B cell (primary cell): Measurements from ENCODE around the gene GNG11. TPM values are rescaled to one million over a fixed set of nuclear protein-coding genes. Genes with fewer than 3 reads are reported as not detected.

ENCODE experiments used
- ATAC-seq: fragments of 200-7000 bp; cut with Tn5 transposase; one replicate; pipeline ENCODE4 v1.10.0; 2021; ENCODE audit warnings: low read depth, mild to moderate bottlenecking, moderate number of reproducible peaks, moderate library complexity
- CTCF ChIA-PET: fragments of 350-600 bp; sonication (Branson Sonifier 250); formaldehyde crosslinking; loops from one replicate; lab custom pipeline; 2021; ENCODE audit warnings: antibody characterized with exemption, inconsistent platforms; lab: Charles Lee
- POLR2A ChIA-PET: fragments of 350-600 bp; sonication (Branson Sonifier 250); formaldehyde crosslinking; loops from one replicate; lab custom pipeline; 2021; ENCODE audit warnings: antibody characterized with exemption; lab: Charles Lee
- DNase-seq: peaks from one replicate; pipeline ENCODE4 v3.0.0; 2013
- H2AFZ ChIP-seq: 2 replicates; pipeline ENCODE4 v1.6.1; 2012; ENCODE audit warnings: mild to moderate bottlenecking, low read depth, low read length; ENCODE audit not compliant: insufficient read depth, poor library complexity, severe bottlenecking
- H3K27ac ChIP-seq, 2 donors: 1 replicate in 1 of 2; 2 replicates in 1 of 2; pipeline ENCODE4 v1.5.1; 2012 to 2013; ENCODE audit warnings: low read length in 2 of 2, mild to moderate bottlenecking in 2 of 2, moderate library complexity in 1 of 2
- H3K27me3 ChIP-seq, 4 experiments: fragments of 200-600 bp in 1 of 4; sonication (generic) in 1 of 4; replicated peaks in 1 of 4; 1 replicate in 2 of 4; 2 replicates in 2 of 4; pipeline versions ENCODE4 v1.6.1 to v1.7.0; 2013 to 2016; ENCODE audit warnings: low read length in 3 of 4, mild to moderate bottlenecking in 2 of 4, mixed read lengths in 1 of 4, moderate library complexity in 1 of 4; ENCODE audit not compliant: insufficient read depth in 4 of 4, control insufficient read depth in 3 of 4; ENCODE audit errors: control extremely low read depth in 1 of 4
- H3K36me3 ChIP-seq, 2 experiments: replicated peaks in 1 of 2; 1 replicate in 1 of 2; 2 replicates in 1 of 2; pipeline versions ENCODE4 v1.6.1 to v1.7.1; 2013; ENCODE audit warnings: low read length in 1 of 2; ENCODE audit not compliant: insufficient read depth in 2 of 2, control insufficient read depth in 1 of 2; ENCODE audit errors: control extremely low read depth in 1 of 2, extremely low read depth in 1 of 2
- H3K4me1 ChIP-seq, 2 donors: fragments of 200-600 bp in 1 of 2; sonication (generic) in 1 of 2; 1 replicate in 1 of 2; 2 replicates in 1 of 2; pipeline versions ENCODE4 v1.5.1 to v1.6.1; 2013 to 2017; ENCODE audit warnings: low read length in 2 of 2; ENCODE audit not compliant: control insufficient read depth in 2 of 2, insufficient read depth in 2 of 2
- H3K4me2 ChIP-seq: replicated peaks from 2 replicates; pipeline ENCODE3; 2012; ENCODE audit warnings: mild to moderate bottlenecking, low read depth, low read length; ENCODE audit not compliant: poor library complexity, severe bottlenecking
- H3K4me3 ChIP-seq, 5 experiments: fragments of 200-600 bp in 1 of 5; sonication (generic) in 1 of 5; 1 replicate in 3 of 5; 2 replicates in 2 of 5; pipeline versions ENCODE4 v1.5.1 to v1.7.0; 2011 to 2016; ENCODE audit warnings: low read length in 4 of 5, mild to moderate bottlenecking in 4 of 5, low read depth in 2 of 5, control low read depth in 1 of 5, moderate library complexity in 1 of 5; ENCODE audit not compliant: insufficient read depth in 1 of 5; ENCODE audit errors: control extremely low read depth in 1 of 5, extremely low read depth in 1 of 5
- H3K79me2 ChIP-seq: fragments of 200-600 bp; sonication (generic); one replicate; pipeline ENCODE4 v1.6.0; 2016; ENCODE audit warnings: low read length; ENCODE audit not compliant: control insufficient read depth, insufficient read depth
- H3K9ac ChIP-seq: fragments of 200-600 bp; sonication (generic); 2 replicates; pipeline ENCODE4 v1.6.1; 2017; ENCODE audit warnings: mild to moderate bottlenecking, low read length, moderate library complexity
- H3K9me3 ChIP-seq, 3 donors: one replicate each; pipeline versions ENCODE4 v1.6.1 to v1.7.1; 2013; ENCODE audit warnings: low read length in 2 of 3; ENCODE audit not compliant: control insufficient read depth in 2 of 3, insufficient read depth in 1 of 3; ENCODE audit errors: control extremely low read depth in 1 of 3
- H4K20me1 ChIP-seq: 2 replicates; pipeline ENCODE4 v1.6.0; 2012; ENCODE audit warnings: mild to moderate bottlenecking, low read length; ENCODE audit not compliant: insufficient read depth, control insufficient read depth, poor library complexity, severe bottlenecking
- H3K27ac Mint-ChIP-seq: one replicate; pipeline ENCODE4 v1.8.0; 2021; ENCODE audit warnings: mixed read lengths
- H3K27me3 Mint-ChIP-seq: one replicate; pipeline ENCODE4 v1.8.0; 2021; ENCODE audit warnings: mixed read lengths
- H3K4me1 Mint-ChIP-seq: one replicate; pipeline ENCODE4 v1.8.0; 2021; ENCODE audit warnings: mixed read lengths
- H3K4me3 Mint-ChIP-seq: one replicate; pipeline ENCODE4 v1.8.0; 2021; ENCODE audit warnings: mixed read lengths
- H3K9me3 Mint-ChIP-seq: one replicate; pipeline ENCODE4 v1.8.0; 2022; ENCODE audit warnings: mixed read lengths; ENCODE audit not compliant: insufficient read depth
- CTCF ChIP-seq: fragments of 200-600 bp; IDR thresholded peaks from one replicate; pipeline ENCODE4 v1.8.0; 2022; ENCODE audit warnings: antibody characterized with exemption, mild to moderate bottlenecking
- EZH2 ChIP-seq: IDR thresholded peaks from 2 replicates; pipeline ENCODE4 v1.6.1; 2012; ENCODE audit warnings: borderline replicate concordance, low read depth, mild to moderate bottlenecking, moderate library complexity, low read length; ENCODE audit not compliant: insufficient read depth, poor library complexity, severe bottlenecking
- WGBS: methylation state at CpG from one replicate; pipeline ENCODE4 v1.1.5; 2013; ENCODE audit warnings: missing lambda C conversion rate; ENCODE audit not compliant: insufficient coverage; 5-methylcytosine and 5-hydroxymethylcytosine counted together
- intact Hi-C: fragments of 100-400 bp; cut with micrococcal nuclease; formaldehyde crosslinking; loops from one replicate; pipeline ENCODE4 v1.10.0; 2022
- polyA plus RNA-seq: library from polyadenylated mRNA; depleted of rRNA; stranded (reverse); fragments of >200 nt; gene quantifications from 2 replicates; pipeline ENCODE4 v1.2.3, GENCODE V29; 2012
- total RNA-seq, 2 donors: library from RNA; stranded (reverse); fragments of 120-200 nt in 1 of 2; gene quantifications; 1 replicate in 1 of 2; 2 replicates in 1 of 2; pipeline versions ENCODE4 v1.2.3 to v1.2.4, GENCODE V29; 2013 to 2022

Gene GNG11
- total and polyA plus RNA-seq, 2 donors (not counting 1 experiment from before 2014, with no cell fraction given): 0.37 to 1.7 TPM

- ChIA-PET CTCF (interaction anchor here (1.6 kb wide), 1 partner anchor 164 kb away, joined by 4 read pairs; no protein-coding TSS in a partner anchor), POLR2A (no interaction called here)
- H3K9ac ChIP-seq: no peak overlapping the region
- H3K27ac Mint-ChIP-seq: no peak overlapping the region
- no peaks in the 10 kb centered on the region for H3K36me3 ChIP-seq
- no peak for DNase-seq
- H3K9me3 ChIP-seq: no peaks in the 10 kb centered on the region
- H3K4me3 Mint-ChIP-seq: peak overlapping the region; percentile 61
- H3K27ac ChIP-seq: no peak overlapping the region
- H3K4me3 ChIP-seq: peak overlapping the region in 2 of 5 experiments; percentile 4 to 76
- peaks cover 8% of the 10 kb centered on the region for H3K27me3 Mint-ChIP-seq
- H3K4me1 ChIP-seq: peaks cover 13 to 14% of the 10 kb centered on the region in 2 donors
- no peaks in the 10 kb centered on the region for H3K9me3 Mint-ChIP-seq
- peak overlapping the region; percentile 89 for H3K4me2 ChIP-seq
- H3K4me1 Mint-ChIP-seq: peaks cover 23% of the 10 kb centered on the region
- no peaks in the 10 kb centered on the region for H3K79me2 ChIP-seq
- intact Hi-C loops: loop anchor here (5.0 kb wide), 1 partner anchor 164 kb away; no protein-coding TSS in a partner anchor
- H4K20me1 ChIP-seq: no peaks in the 10 kb centered on the region
- TF ChIP-seq EZH2 (no peak), CTCF (no peak)
- H3K27me3 ChIP-seq: peaks cover 0 to 6% (median 0%) of the 10 kb centered on the region in 4 experiments
- WGBS: no CpG with 5 or more reads among the region's 6 CpGs
- peak overlapping the region; percentile 14 for H2AFZ ChIP-seq
- ATAC-seq: no peak
Observed at GRCh38 chr7:93923296-93923695, 1.8 kb downstream of the GNG11 start.

GRCh38 chr7:93923942-93924341 lies 2.4 kb downstream of the GNG11 start:
- Histone ChIP-seq H4K20me1 (no peaks in the 10 kb centered on the region), H3K4me1 (peaks cover 13 to 14% of the 10 kb centered on the region in 2 donors), H3K79me2 (no peaks in the 10 kb centered on the region), H3K27ac (no peak overlapping the region), H3K4me2 (no peak overlapping the region), H2AFZ (no peak overlapping the region), H3K36me3 (no peaks in the 10 kb centered on the region), H3K9ac (no peak overlapping the region), H3K27me3 (peaks cover 0 to 6% (median 0%) of the 10 kb centered on the region in 4 experiments), H3K9me3 (no peaks in the 10 kb centered on the region), H3K4me3 (no peak overlapping the region)
- Mint-ChIP-seq H3K4me3 (peak overlapping the region; percentile 17), H3K9me3 (no peaks in the 10 kb centered on the region), H3K27me3 (peaks cover 8% of the 10 kb centered on the region), H3K4me1 (peaks cover 23% of the 10 kb centered on the region), H3K27ac (no peak overlapping the region)
- ATAC-seq (no peak), DNase-seq (no peak)
- intact Hi-C loops: loop anchor here (5.0 kb wide), 1 partner anchor 163 kb away; no protein-coding TSS in a partner anchor
- ChIA-PET CTCF (interaction anchor here (1.6 kb wide), 1 partner anchor 164 kb away, joined by 4 read pairs; no protein-coding TSS in a partner anchor), POLR2A (no interaction called here)
- TF ChIP-seq CTCF (no peak), EZH2 (no peak)
- WGBS: no CpG with 5 or more reads among the region's 1 CpG
